Testis (tissue), 2 donors: Measurements from ENCODE around the gene MYL7.

Experiments
- POLR2A ChIP-seq: fragments of 450-650 bp; IDR thresholded peaks from one replicate; pipeline ENCODE4 v1.6.1; 2017; ENCODE audit warnings: antibody characterized with exemption, mild to moderate bottlenecking, moderate library complexity
- TF ChIP-seq, protein P1 (sequence below), 3 experiments: fragments of 450-650 bp in 2 of 3; fragments of 200-600 bp in 1 of 3; sonication (generic) in 1 of 3; IDR thresholded peaks; one replicate each; pipeline ENCODE4 v1.5.1; 2016 to 2019; ENCODE audit warnings: antibody characterized with exemption in 3 of 3, mild to moderate bottlenecking in 2 of 3, moderate library complexity in 1 of 3

DNA sequence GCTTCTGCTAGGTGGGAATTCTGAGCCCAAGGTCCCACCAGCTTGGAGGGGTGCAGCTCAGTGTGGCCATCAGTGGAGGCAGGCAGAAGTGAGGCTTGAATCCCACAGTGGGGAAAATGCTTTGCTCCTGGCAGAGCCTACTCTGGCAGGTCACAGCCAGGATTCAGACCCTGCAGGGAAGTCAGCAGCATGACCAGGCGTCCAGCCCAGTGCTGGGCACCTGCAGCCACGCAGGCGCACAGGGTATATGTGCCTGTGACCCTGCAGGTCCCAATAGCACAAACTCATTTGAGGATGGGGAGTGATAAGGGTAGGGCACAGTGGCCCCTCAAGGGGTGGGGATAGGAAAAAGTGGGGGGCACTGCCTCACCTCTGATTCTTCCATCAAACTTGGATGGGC lies 45.4 kb downstream of the MYL7 start:
- TF ChIP-seq, protein P1, sequence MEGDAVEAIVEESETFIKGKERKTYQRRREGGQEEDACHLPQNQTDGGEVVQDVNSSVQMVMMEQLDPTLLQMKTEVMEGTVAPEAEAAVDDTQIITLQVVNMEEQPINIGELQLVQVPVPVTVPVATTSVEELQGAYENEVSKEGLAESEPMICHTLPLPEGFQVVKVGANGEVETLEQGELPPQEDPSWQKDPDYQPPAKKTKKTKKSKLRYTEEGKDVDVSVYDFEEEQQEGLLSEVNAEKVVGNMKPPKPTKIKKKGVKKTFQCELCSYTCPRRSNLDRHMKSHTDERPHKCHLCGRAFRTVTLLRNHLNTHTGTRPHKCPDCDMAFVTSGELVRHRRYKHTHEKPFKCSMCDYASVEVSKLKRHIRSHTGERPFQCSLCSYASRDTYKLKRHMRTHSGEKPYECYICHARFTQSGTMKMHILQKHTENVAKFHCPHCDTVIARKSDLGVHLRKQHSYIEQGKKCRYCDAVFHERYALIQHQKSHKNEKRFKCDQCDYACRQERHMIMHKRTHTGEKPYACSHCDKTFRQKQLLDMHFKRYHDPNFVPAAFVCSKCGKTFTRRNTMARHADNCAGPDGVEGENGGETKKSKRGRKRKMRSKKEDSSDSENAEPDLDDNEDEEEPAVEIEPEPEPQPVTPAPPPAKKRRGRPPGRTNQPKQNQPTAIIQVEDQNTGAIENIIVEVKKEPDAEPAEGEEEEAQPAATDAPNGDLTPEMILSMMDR (IDR thresholded peaks at IDR 0.05), result no peak
- TF ChIP-seq POLR2A, result no peak
